GM18861 (cell line): ENCODE results near the gene CLDN5.

ENCODE experiments used
- ATAC-seq: cut with Tn5 transposase; IDR thresholded peaks from one replicate; pipeline ENCODE4 v1.9.1; 2021; ENCODE audit not compliant: unreplicated experiment

CLDN5 gene

GRCh38 chr22:19524170-19525115, at the start of gene CLDN5:
TSS of gene CLDN5 (minus strand) at chr22:19524410. CDS start at chr22:19524255, 155 bp downstream.
- ATAC-seq, result no peak

GRCh38 chr22:19571995-19572394, 47.8 kb upstream of the CLDN5 start:
- no peak for ATAC-seq

GRCh38 chr22:19571207-19571795, 47.1 kb upstream of the CLDN5 start:
- no peak for ATAC-seq

GRCh38 chr22:19569976-19570375, 45.8 kb upstream of the CLDN5 start:
- no peak for ATAC-seq

- no peak for ATAC-seq
These were observed 45.0 kb upstream of the CLDN5 start for GRCh38 chr22:19569276-19569640.

- ATAC-seq, result no peak
These were observed 44.4 kb upstream of the CLDN5 start for GRCh38 chr22:19568337-19569275.

GRCh38 chr22:19567157-19568009, 43.2 kb upstream of the CLDN5 start:
- ATAC-seq, result no peak

- no peak for ATAC-seq
These were observed 42.3 kb upstream of the CLDN5 start for GRCh38 chr22:19566279-19567156.

GRCh38 chr22:19565382-19566278, 41.4 kb upstream of the CLDN5 start:
- no peak for ATAC-seq

- no peak for ATAC-seq
These were observed 35.7 kb upstream of the CLDN5 start for GRCh38 chr22:19559956-19560355.

GRCh38 chr22:19559324-19559811, 35.2 kb upstream of the CLDN5 start:
- no peak for ATAC-seq

- no peak for ATAC-seq
These were observed 32.8 kb upstream of the CLDN5 start for GRCh38 chr22:19556963-19557545.

GRCh38 chr22:19555651-19556050, 31.4 kb upstream of the CLDN5 start:
- ATAC-seq, result no peak

- no peak for ATAC-seq
These were observed 30.7 kb upstream of the CLDN5 start for GRCh38 chr22:19554834-19555404.

- no peak for ATAC-seq
These were observed 29.0 kb upstream of the CLDN5 start for GRCh38 chr22:19553201-19553600.

- no peak for ATAC-seq
These were observed 26.2 kb upstream of the CLDN5 start for GRCh38 chr22:19550382-19550781.

- ATAC-seq, result no peak
These were observed 25.2 kb upstream of the CLDN5 start for GRCh38 chr22:19549428-19549827.
